Measurements from ENCODE around the gene RRM2.

DNA sequence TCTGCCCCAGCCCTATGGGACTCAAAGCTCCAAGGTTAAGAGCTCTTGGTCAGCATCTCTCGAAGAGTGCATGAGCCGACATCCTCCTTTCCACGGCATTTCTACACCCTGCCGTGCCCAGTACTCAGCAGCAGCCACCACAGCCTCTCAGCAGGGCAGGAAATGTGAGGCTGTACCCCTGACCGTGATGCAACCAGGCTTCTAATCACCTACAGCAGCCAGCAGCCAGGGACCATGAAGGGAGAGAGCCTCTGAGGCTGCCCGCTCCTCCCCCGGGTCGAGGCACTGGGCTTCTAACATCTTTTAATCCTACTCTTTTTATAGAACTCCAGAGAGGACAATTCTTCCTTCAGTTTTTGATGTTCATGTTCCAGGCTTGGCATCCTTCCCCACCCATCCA is 48.8 kb upstream of the RRM2 start:
- TF ChIP-seq, protein P1, sequence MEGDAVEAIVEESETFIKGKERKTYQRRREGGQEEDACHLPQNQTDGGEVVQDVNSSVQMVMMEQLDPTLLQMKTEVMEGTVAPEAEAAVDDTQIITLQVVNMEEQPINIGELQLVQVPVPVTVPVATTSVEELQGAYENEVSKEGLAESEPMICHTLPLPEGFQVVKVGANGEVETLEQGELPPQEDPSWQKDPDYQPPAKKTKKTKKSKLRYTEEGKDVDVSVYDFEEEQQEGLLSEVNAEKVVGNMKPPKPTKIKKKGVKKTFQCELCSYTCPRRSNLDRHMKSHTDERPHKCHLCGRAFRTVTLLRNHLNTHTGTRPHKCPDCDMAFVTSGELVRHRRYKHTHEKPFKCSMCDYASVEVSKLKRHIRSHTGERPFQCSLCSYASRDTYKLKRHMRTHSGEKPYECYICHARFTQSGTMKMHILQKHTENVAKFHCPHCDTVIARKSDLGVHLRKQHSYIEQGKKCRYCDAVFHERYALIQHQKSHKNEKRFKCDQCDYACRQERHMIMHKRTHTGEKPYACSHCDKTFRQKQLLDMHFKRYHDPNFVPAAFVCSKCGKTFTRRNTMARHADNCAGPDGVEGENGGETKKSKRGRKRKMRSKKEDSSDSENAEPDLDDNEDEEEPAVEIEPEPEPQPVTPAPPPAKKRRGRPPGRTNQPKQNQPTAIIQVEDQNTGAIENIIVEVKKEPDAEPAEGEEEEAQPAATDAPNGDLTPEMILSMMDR (IDR thresholded peaks at IDR 0.05) = no peak
- TF ChIP-seq POLR2AphosphoS5 (IDR thresholded peaks at IDR 0.05) (no peak), POLR2A (IDR thresholded peaks at IDR 0.05; ENCODE audit: low read depth) (no peak), EP300 (IDR thresholded peaks at IDR 0.05) (no peak)
